Activated naive CD8-positive, alpha-beta T cell (primary cell): ENCODE measurements around the gene HEXIM2.

Source experiments
- H3K27ac Mint-ChIP-seq: one replicate; pipeline ENCODE4 v1.8.0; 2021; ENCODE audit warnings: mixed read lengths
- H3K27me3 Mint-ChIP-seq: one replicate; pipeline ENCODE4 v1.8.0; 2021; ENCODE audit warnings: mixed read lengths
- H3K36me3 Mint-ChIP-seq: one replicate; pipeline ENCODE4 v1.8.0; 2021; ENCODE audit warnings: mixed read lengths
- H3K4me1 Mint-ChIP-seq: one replicate; pipeline ENCODE4 v1.8.0; 2021; ENCODE audit warnings: low read depth, mixed read lengths
- H3K4me3 Mint-ChIP-seq: one replicate; pipeline ENCODE4 v1.8.0; 2021; ENCODE audit warnings: mild to moderate bottlenecking, mixed read lengths
- H3K9me3 Mint-ChIP-seq: one replicate; pipeline ENCODE4 v1.8.0; 2021; ENCODE audit warnings: low read depth, mixed read lengths

The HEXIM2 gene

GRCh38 chr17:45161288-45162024 is at the start of gene HEXIM2:
Gene HEXIM2 (plus strand): TSS chr17:45161875. CDS start chr17:45162794, 919 bp downstream.
- H3K27me3 Mint-ChIP-seq, result no peaks in the 10 kb centered on the region
- peaks cover 38% of the 10 kb centered on the region for H3K4me1 Mint-ChIP-seq
- peak within 1 kb of the TSS; percentile 99 for H3K27ac Mint-ChIP-seq
- H3K36me3 Mint-ChIP-seq, result peaks cover 8% of the 10 kb centered on the region
- no peaks in the 10 kb centered on the region for H3K9me3 Mint-ChIP-seq
- peak within 1 kb of the TSS; percentile 100 for H3K4me3 Mint-ChIP-seq

GRCh38 chr17:45112559-45113423 is 48.9 kb upstream of the HEXIM2 start:
- Mint-ChIP-seq H3K27ac (no peak overlapping the region), H3K36me3 (no peaks in the 10 kb centered on the region), H3K27me3 (no peaks in the 10 kb centered on the region), H3K4me3 (no peak overlapping the region), H3K9me3 (no peaks in the 10 kb centered on the region), H3K4me1 (no peaks in the 10 kb centered on the region)

GRCh38 chr17:45113424-45113754 is 48.3 kb upstream of the HEXIM2 start:
- H3K27me3 Mint-ChIP-seq, result no peaks in the 10 kb centered on the region
- H3K9me3 Mint-ChIP-seq, result no peaks in the 10 kb centered on the region
- H3K4me1 Mint-ChIP-seq, result no peaks in the 10 kb centered on the region
- H3K36me3 Mint-ChIP-seq, result no peaks in the 10 kb centered on the region
- H3K27ac Mint-ChIP-seq, result no peak overlapping the region
- no peak overlapping the region for H3K4me3 Mint-ChIP-seq

- Mint-ChIP-seq H3K27me3 (no peaks in the 10 kb centered on the region), H3K4me1 (no peaks in the 10 kb centered on the region), H3K36me3 (no peaks in the 10 kb centered on the region), H3K4me3 (no peak overlapping the region), H3K9me3 (no peaks in the 10 kb centered on the region), H3K27ac (no peak overlapping the region)
These were observed 47.4 kb upstream of the HEXIM2 start for GRCh38 chr17:45114117-45114932.

GRCh38 chr17:45115015-45115625 is 46.6 kb upstream of the HEXIM2 start:
- Mint-ChIP-seq H3K4me3 (no peak overlapping the region), H3K36me3 (no peaks in the 10 kb centered on the region)

GRCh38 chr17:45115871-45116270 is 45.8 kb upstream of the HEXIM2 start:
- H3K4me3 Mint-ChIP-seq, result no peak overlapping the region
- H3K27me3 Mint-ChIP-seq, result no peaks in the 10 kb centered on the region
- no peaks in the 10 kb centered on the region for H3K36me3 Mint-ChIP-seq
- no peaks in the 10 kb centered on the region for H3K9me3 Mint-ChIP-seq
- no peaks in the 10 kb centered on the region for H3K4me1 Mint-ChIP-seq
- H3K27ac Mint-ChIP-seq, result no peak overlapping the region

More at GRCh38 chr17:45115015-45115625, 46.6 kb upstream of the HEXIM2 start:
- no peaks in the 10 kb centered on the region for H3K27me3 Mint-ChIP-seq
- H3K9me3 Mint-ChIP-seq, result no peaks in the 10 kb centered on the region
- no peaks in the 10 kb centered on the region for H3K4me1 Mint-ChIP-seq
- H3K27ac Mint-ChIP-seq, result no peak overlapping the region

- no peaks in the 10 kb centered on the region for H3K27me3 Mint-ChIP-seq
- H3K4me1 Mint-ChIP-seq, result peaks cover 2% of the 10 kb centered on the region
- H3K4me3 Mint-ChIP-seq, result no peak overlapping the region
- H3K9me3 Mint-ChIP-seq, result no peaks in the 10 kb centered on the region
- H3K36me3 Mint-ChIP-seq, result no peaks in the 10 kb centered on the region
- no peak overlapping the region for H3K27ac Mint-ChIP-seq
These were observed 45.1 kb upstream of the HEXIM2 start for GRCh38 chr17:45116434-45117016.

GRCh38 chr17:45117334-45117733 is 44.3 kb upstream of the HEXIM2 start:
- no peak overlapping the region for H3K4me3 Mint-ChIP-seq
- H3K36me3 Mint-ChIP-seq, result no peaks in the 10 kb centered on the region
- H3K27ac Mint-ChIP-seq, result no peak overlapping the region
- H3K9me3 Mint-ChIP-seq, result no peaks in the 10 kb centered on the region
- no peaks in the 10 kb centered on the region for H3K27me3 Mint-ChIP-seq
- H3K4me1 Mint-ChIP-seq, result peaks cover 2% of the 10 kb centered on the region

- Mint-ChIP-seq H3K36me3 (no peaks in the 10 kb centered on the region), H3K9me3 (no peaks in the 10 kb centered on the region), H3K27me3 (no peaks in the 10 kb centered on the region), H3K4me1 (peaks cover 2% of the 10 kb centered on the region), H3K4me3 (no peak overlapping the region), H3K27ac (no peak overlapping the region)
These were observed 43.6 kb upstream of the HEXIM2 start for GRCh38 chr17:45117848-45118646.

GRCh38 chr17:45118691-45119090 is 43.0 kb upstream of the HEXIM2 start:
- H3K9me3 Mint-ChIP-seq, result no peaks in the 10 kb centered on the region
- H3K4me1 Mint-ChIP-seq, result peaks cover 2% of the 10 kb centered on the region
- H3K4me3 Mint-ChIP-seq, result no peak overlapping the region
- no peaks in the 10 kb centered on the region for H3K36me3 Mint-ChIP-seq
- H3K27ac Mint-ChIP-seq, result no peak overlapping the region
- H3K27me3 Mint-ChIP-seq, result no peaks in the 10 kb centered on the region

- no peak overlapping the region for H3K4me3 Mint-ChIP-seq
- no peaks in the 10 kb centered on the region for H3K9me3 Mint-ChIP-seq
- no peaks in the 10 kb centered on the region for H3K36me3 Mint-ChIP-seq
- H3K4me1 Mint-ChIP-seq, result peaks cover 2% of the 10 kb centered on the region
- no peaks in the 10 kb centered on the region for H3K27me3 Mint-ChIP-seq
- no peak overlapping the region for H3K27ac Mint-ChIP-seq
These were observed 41.7 kb upstream of the HEXIM2 start for GRCh38 chr17:45119964-45120363.

- H3K27ac Mint-ChIP-seq, result no peak overlapping the region
- H3K9me3 Mint-ChIP-seq, result no peaks in the 10 kb centered on the region
- no peaks in the 10 kb centered on the region for H3K27me3 Mint-ChIP-seq
- peaks cover 2% of the 10 kb centered on the region for H3K4me1 Mint-ChIP-seq
- no peak overlapping the region for H3K4me3 Mint-ChIP-seq
- no peaks in the 10 kb centered on the region for H3K36me3 Mint-ChIP-seq
These were observed 41.1 kb upstream of the HEXIM2 start for GRCh38 chr17:45120558-45120957.

- Mint-ChIP-seq H3K36me3 (no peaks in the 10 kb centered on the region), H3K4me3 (no peak overlapping the region), H3K4me1 (peaks cover 2% of the 10 kb centered on the region), H3K9me3 (no peaks in the 10 kb centered on the region), H3K27ac (no peak overlapping the region), H3K27me3 (no peaks in the 10 kb centered on the region)
These were observed 40.6 kb upstream of the HEXIM2 start for GRCh38 chr17:45121055-45121454.
